Right renal pelvis (tissue), 4 donors: ENCODE data around the gene GPN2. TPM values are rescaled to one million over a fixed set of nuclear protein-coding genes. Genes with fewer than 3 reads are reported as not detected.

Source experiments
- DNase-seq, 4 donors: peaks; one replicate each; pipeline ENCODE4 v3.0.0-alpha.2; 2013; ENCODE audit warnings: low read depth in 4 of 4, low spot score in 3 of 4, missing footprints in 1 of 4
- polyA plus RNA-seq, 4 donors: library from polyadenylated mRNA; unstranded; fragments of 120-200 nt; gene quantifications; one replicate each; pipeline ENCODE4 v1.2.1, GENCODE V29; 2013; ENCODE audit not compliant: insufficient read length in 4 of 4

Gene GPN2
- 10 to 100 TPM; 28.1 to 34.1 (median 29.8) TPM for polyA plus RNA-seq

DNA sequence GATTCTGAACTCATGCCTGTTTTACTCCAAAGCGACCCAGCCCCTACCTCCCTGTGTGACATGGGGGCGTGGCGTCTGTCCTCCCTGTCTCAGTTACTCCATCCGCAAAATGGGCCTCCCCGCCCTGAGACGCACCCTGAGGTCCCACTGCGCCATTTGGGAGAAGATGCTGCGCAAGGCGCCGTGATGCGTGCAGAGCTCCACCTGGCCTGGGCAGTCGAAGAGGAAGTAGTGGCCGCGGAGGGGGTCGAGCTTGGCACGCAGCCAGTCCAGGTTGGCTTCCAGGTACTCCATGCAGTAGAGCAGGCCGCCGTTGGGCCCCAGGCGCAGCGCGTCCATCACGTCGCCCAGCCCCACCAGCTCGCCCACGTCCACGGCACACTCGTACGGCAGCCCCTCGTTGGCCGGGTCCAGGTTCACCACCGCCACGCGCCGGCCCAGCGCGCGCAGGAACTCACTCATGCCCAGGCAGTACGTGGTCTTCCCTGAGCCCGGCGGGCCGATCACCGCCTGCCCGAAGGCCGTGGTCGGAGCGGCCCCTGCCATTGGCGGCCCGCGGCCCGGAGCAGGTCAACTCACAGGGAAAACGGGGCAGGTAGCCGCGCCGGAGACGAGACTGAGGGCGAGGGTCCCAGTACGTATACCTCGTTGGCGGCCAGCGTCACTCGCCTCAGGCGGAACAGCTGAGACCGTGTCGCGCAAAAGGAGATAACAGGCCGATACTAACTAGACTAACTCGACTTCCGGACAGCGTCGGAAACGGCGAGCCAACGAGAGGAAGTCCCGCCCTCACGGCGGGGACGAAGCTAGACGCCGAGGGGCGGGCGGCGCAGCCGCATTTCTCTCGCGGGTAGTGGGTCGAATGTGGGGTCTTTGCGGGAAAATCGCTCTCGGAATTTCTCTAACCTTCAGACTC lies at the start of gene GPN2:
TSS of gene GPN2 (minus strand) at position 733 of the 916 bp plus-strand sequence. CDS start at position 546, 187 bp downstream.
- peak; percentile 61 to 76 (median 70) for DNase-seq

- no peak for DNase-seq
These were observed 48.6 kb upstream of the GPN2 start for GRCh38 chr1:26938659-26939025.

DNA sequence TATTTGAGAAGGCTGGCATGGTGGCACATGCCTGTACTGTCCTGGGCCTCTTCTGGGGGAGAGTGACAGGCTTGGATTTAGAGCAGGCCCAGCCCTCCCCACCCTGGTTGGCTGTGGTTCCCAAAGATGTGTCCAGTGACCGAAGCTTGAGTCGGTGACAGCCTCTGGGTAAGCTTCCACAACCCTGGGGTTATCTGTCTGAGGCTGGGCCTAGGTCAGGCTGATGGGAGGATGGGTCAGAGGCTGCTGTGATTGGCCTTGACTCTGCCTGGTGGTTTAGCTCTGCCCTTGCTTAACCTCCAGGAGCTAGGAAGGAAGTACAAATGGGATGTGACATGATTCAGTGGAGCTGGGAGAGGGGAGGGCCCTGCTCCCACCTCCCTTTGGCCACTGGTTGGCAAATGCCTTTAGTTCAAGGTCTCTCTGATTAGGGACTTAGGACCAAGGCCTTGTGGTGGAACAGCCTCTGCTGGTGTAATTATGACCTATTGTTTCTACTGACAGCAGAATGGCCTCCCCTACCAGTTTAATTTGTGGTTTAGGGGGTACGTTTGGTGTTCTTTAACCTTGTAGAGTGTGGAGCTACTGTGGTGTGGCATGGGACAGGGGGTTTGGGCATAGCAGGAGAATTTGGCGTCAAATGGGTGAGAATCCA lies 48.0 kb upstream of the GPN2 start:
- no peak for DNase-seq

DNA sequence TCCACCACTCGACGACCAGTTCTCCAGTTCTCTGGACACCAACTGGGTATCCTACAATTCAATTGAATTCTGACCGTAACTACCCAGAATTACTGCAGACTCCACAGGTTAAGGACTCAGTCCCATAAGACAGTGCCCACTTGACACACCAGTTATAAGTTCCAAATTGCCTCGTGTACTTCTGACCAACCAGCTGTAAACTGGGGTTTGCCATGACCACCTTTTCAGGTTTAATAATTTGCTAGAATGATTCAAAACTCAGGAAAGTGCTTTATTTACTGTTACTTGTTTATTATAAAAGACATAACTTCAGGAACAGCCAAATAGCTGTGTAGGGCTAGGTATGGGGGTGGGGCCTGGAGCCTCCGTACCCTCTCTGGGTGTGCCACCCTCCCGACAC lies 46.7 kb upstream of the GPN2 start:
- no peak for DNase-seq

- no peak for DNase-seq
These were observed 42.4 kb upstream of the GPN2 start for GRCh38 chr1:26932531-26932930.

- DNase-seq, result no peak
These were observed 33.6 kb upstream of the GPN2 start for GRCh38 chr1:26923711-26924110.

DNA sequence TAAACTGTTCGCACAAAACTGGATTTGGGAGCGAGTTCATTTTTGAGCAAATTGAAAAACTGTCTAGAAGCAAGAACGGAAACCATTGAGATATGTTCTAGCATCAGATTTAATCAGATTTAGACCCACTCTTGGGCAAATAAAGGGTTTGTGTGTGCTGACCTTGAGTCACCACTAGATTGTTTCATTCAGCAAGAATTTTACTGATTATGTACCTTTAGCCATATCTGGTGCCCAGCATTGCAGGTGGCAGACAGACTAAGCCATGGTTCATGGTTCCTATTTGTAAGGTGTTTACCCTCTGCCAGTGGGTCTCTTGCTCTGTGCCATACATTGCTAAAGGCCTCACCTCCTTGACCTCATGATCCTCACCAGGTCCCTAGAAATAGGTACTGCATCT lies 32.8 kb upstream of the GPN2 start:
- no peak for DNase-seq

GRCh38 chr1:26922431-26922729 lies 32.3 kb upstream of the GPN2 start:
- no peak for DNase-seq

DNA sequence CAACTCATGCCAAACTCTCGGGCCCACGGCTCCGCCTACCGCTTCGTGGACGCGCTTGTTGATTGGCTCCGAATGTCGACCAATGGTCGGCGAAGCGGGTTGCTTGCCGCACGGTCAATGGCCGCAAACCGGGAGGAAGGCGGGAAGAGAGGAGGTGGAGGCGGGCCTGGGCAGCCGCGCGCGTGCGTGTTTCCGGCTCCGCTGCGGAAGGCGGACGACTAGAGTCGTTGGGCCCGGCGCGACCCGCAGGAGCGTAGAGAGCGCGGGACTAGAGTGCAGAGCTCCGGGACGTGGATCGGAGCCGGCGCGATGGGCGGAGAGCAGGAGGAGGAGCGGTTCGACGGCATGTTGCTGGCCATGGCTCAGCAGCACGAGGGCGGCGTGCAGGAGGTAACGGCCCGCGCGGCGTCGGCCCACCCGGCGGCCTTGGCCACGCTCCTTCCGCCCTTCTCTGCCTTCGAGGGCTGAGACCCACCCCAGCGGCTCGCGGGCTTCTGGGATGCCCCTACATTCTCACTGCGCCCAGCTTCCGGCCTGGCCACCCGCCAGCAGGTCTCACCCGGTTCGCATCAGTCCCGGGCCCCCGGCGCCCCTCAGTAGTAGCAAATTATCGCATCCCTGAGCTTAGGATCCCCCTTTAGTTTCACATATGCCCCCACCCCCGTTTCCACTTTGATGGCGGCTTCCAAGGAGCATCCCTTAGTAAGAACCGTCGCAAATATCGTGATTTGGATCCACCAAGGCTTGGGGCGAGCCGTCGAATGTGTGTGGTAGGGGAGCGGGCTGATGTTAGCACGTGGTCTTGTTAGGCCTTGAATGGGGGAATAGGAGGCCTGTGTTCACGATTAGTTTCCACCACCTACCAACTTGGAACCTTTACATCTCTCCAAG lies 31.7 kb upstream of the GPN2 start, which contains the start of gene NUDC:
TSS of gene NUDC (plus strand) at position 204 of the 891 bp plus-strand sequence. CDS start at position 310, 106 bp downstream.
- peak; percentile 88 to 93 (median 93) for DNase-seq

DNA sequence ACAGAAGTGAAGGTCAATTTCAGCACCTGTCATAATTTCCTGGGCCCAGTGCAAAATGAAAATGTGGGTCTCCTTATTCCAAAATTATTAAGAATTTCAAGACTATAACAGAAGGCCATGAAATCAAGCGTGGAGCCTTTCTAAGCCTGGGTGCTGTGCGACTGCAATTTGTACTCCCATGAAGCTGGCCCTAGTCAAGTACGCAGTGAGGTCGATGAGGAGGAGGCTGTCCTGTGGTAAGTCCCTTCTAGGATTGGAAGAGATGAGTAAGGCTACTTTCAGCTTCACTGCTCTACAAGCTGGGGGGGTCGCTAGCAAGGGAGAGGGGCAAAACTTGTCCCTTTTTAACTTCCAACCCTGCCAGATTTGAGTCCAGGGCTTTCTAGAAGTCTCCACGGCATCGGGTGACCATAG lies 31.1 kb upstream of the GPN2 start:
- no peak for DNase-seq

DNA sequence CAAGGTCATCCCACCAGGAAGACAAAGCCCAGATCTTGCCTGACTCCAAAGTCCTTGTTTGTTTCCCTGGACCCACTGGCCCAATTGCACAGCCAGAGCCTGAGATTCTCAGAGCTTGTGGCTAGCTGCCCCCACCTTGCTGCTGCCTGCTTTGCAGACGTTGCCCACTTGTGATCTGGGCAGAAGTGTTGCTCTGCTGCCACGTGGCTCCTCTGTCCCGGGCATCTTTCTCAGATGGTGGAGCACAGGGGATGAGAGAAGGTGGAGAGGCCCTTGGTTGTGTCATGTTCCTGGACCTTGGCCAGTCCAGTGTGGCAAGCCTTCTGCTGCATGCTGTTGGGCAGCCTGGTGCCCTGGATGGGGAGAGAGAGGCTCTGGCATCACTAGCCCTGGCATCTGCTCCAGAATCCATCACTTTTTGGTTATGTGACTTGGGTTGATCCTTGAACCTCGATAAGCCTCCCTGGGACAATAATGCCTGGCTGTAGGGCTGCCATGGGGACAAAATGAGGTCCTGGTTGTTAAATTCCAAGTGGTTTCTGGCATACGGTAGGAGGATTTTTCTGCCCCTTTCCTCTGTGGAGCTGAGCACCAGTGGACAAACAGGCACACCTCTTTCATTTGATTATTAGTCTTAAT lies 25.2 kb upstream of the GPN2 start:
- no peak for DNase-seq

DNA sequence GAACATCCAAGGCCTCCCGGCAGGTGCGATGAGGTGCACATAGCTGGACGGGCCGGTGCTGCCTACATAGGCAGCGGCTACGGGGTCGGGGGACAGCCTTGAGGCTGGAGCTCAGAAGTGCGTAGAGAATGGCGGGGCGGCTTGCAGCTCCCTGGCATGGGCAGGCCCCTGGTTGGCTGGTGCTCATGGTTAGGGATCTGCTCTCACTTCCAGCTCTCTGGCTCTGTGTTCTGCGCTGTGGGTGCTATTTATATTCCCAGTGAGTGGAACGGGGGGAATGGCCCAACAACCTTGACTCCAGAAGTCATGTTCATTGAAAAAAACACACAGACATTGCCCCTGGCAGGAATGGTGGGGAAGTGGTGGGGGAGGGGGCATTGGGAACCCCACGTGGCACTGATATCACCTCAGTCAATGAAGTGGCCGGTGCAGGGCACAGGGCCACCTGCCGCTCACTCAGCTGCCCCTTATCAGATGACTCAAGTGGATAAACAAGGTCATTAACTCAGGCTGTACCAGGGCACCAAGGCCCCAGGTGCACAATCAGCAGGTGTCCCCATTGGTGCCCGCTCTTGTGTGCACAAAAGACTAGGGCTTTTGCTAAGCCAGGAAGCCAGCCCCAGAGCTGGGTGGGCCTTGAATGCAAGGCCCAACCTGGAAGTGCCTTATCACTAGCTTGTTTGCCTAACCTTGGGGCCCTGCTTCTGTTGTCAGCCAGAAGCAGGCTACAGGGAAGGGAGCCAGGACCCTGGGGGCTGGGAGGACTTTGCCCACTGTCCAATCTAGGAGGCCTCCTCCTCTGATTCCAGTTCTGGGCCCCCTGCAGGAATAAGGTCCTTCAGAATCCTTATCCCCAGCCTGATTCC lies 23.9 kb upstream of the GPN2 start, which contains the start of gene NR0B2:
TSS of gene NR0B2 (minus strand) at position 222 of the 866 bp plus-strand sequence. CDS start at position 187, 35 bp downstream.
- no peak for DNase-seq

- no peak for DNase-seq
These were observed 23.3 kb upstream of the GPN2 start for GRCh38 chr1:26913389-26913753.

- no peak for DNase-seq
These were observed 22.0 kb upstream of the GPN2 start for GRCh38 chr1:26912147-26912490.

DNA sequence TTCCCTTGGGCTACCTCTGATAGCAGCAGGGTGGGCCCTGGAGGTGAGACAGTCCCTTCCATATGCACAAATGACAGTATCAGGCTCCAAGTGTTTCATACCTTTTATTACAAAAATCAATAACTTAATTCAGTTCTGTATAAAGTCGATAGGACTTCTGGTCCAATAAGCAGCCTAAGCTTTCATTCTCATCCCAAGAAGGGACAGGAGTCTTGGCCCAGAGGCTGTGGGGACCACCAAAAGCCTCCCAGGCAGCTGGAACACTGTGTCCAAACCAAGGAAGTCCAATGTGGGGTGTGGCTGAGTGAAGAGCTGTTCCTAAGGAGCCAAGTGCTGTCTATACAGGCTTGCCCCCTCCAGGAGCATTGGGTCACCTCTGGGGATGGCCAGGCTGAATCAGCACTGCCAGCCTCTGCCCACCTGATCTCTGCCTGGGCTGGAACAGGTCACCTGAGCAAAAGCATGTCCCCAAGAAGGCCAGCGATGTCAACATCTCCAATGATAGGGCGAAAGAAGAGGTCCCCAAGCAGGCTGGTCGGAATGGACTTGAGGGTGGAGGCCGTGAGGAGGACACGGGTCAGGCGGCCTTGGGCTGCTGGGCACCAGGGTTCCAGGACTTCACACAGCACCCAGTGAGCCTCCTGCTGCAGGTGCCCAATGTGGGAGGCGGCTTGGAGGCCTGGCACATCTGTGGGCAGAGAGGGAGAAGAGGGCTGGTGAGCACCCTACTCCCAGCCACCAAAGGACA lies 21.5 kb upstream of the GPN2 start:
- no peak for DNase-seq

DNA sequence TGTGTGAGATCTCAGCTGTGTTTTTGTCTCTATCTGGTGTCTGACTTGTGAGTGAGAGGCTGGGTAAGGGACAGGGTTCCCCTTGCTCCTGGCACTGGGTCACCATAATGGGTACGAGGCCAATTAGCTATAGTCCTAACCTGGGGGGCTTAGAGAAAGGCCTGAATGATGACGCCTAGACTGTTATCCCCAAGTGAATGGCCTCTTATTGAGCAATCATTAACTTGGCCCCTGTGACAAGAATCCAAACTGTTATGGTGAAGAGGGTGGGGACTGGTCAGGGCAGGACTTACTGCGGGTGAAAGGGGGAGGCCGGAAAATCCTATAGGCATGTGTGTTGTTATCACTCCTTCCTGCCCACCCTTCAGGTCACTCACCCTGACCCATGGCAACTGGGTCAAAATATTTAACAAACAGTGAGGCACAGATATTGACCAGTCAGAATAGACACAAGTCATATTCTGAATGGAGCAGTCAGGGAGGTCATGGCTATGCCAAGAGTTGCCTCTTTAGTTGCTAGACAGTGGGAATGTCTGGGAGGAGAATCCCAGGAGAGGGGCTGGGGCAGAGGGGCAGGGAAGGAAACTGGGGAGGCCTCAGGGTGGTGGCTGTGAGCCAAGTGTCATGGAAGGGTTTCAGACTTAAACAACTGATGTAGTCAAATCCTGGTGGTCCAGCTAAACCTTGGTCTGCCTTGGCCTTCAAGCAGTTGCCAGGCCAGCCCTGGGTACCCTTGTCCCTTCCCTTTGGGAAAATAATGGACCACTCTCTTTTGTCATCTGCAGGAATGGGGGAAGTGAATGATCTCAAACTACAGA lies 20.5 kb upstream of the GPN2 start:
- no peak for DNase-seq

DNA sequence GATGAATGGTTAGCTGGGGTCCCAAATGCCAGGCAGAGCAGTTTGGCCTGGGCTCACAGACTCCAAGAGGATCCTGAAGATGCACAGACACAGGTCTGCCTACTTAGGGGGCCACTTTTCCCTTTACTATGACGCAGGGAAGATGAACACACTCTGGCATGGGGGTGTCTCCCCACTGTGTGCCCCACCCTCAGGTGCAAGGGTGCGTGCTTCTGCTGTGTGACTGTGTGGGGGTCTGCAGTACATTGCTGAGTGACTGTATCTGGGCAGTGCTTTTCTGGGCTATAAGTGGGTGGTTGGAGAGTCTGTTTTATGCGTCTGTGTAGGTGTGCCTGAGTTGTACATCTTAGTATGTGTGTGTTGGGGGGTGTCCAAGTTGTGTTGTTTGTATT lies 19.9 kb upstream of the GPN2 start:
- no peak for DNase-seq
